ENCODE results near the gene ZNF385B. TPM values are rescaled to one million over a fixed set of nuclear protein-coding genes. Genes with fewer than 3 reads are reported as not detected.

ZNF385B gene
- total RNA-seq, 4 donors from 2014 or later: 0.89 to 3.6 (median 1.8) TPM

GRCh38 chr2:179483131-179483530, 378.3 kb downstream of the ZNF385B start:
- Histone ChIP-seq H3K9me3 (no peaks in the 10 kb centered on the region), H3K4me1 (no peaks in the 10 kb centered on the region), H3K27ac (no peak overlapping the region), H3K4me3 (no peak overlapping the region), H3K36me3 (no peaks in the 10 kb centered on the region), H3K27me3 (no peaks in the 10 kb centered on the region)
- TF ChIP-seq, protein P1, sequence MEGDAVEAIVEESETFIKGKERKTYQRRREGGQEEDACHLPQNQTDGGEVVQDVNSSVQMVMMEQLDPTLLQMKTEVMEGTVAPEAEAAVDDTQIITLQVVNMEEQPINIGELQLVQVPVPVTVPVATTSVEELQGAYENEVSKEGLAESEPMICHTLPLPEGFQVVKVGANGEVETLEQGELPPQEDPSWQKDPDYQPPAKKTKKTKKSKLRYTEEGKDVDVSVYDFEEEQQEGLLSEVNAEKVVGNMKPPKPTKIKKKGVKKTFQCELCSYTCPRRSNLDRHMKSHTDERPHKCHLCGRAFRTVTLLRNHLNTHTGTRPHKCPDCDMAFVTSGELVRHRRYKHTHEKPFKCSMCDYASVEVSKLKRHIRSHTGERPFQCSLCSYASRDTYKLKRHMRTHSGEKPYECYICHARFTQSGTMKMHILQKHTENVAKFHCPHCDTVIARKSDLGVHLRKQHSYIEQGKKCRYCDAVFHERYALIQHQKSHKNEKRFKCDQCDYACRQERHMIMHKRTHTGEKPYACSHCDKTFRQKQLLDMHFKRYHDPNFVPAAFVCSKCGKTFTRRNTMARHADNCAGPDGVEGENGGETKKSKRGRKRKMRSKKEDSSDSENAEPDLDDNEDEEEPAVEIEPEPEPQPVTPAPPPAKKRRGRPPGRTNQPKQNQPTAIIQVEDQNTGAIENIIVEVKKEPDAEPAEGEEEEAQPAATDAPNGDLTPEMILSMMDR (IDR thresholded peaks at IDR 0.05): no peak
- TF ChIP-seq POLR2A (IDR thresholded peaks at IDR 0.05): no peak
- TF ChIP-seq EP300 (IDR thresholded peaks at IDR 0.05): no peak
- no peak for TF ChIP-seq POLR2AphosphoS5 (IDR thresholded peaks at IDR 0.05)
- DNase-seq (ENCODE audit: low spot score in 2 of 2): no peak
- 81% methylated on average over 6 of the region's 6 CpGs for WGBS

DNA sequence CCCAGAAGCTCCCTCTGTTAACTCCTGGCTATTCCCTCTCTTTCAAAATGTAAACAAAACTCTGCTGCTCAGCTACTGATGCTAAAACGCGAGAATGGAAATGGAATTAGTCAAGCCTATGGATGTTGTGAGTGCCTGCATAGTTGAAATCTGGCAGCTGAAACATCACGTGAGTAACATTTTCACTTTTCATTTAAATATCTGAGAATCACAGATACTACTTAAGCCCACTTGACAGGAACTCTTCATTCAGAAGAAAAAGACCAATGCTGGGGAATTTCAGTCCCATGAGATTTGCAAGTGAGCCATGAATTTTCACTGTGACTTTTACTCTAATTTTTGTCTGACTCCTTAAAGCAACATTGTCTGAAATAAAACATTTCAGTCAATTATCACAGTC, 381.5 kb downstream of the ZNF385B start:
- 71% methylated on average over 3 of the region's 3 CpGs for WGBS
- Histone ChIP-seq H3K4me1 (no peaks in the 10 kb centered on the region), H3K9me3 (no peaks in the 10 kb centered on the region), H3K27me3 (no peaks in the 10 kb centered on the region), H3K4me3 (no peak overlapping the region), H3K27ac (no peak overlapping the region), H3K36me3 (no peaks in the 10 kb centered on the region)
- TF ChIP-seq POLR2A (IDR thresholded peaks at IDR 0.05) (no peak), POLR2AphosphoS5 (IDR thresholded peaks at IDR 0.05) (no peak), EP300 (IDR thresholded peaks at IDR 0.05) (no peak)
- DNase-seq (ENCODE audit: low spot score in 2 of 2): no peak

GRCh38 chr2:179478771-179479170, 382.6 kb downstream of the ZNF385B start:
- Histone ChIP-seq H3K36me3 (no peaks in the 10 kb centered on the region), H3K9me3 (no peaks in the 10 kb centered on the region), H3K27ac (no peak overlapping the region), H3K4me1 (no peaks in the 10 kb centered on the region), H3K4me3 (no peak overlapping the region), H3K27me3 (no peaks in the 10 kb centered on the region)
- no peak for TF ChIP-seq EP300 (IDR thresholded peaks at IDR 0.05)
- TF ChIP-seq POLR2AphosphoS5 (IDR thresholded peaks at IDR 0.05): no peak
- no peak for TF ChIP-seq POLR2A (IDR thresholded peaks at IDR 0.05)
- TF ChIP-seq, protein P1 (IDR thresholded peaks at IDR 0.05): no peak
- DNase-seq (ENCODE audit: low spot score in 2 of 2): no peak

DNA sequence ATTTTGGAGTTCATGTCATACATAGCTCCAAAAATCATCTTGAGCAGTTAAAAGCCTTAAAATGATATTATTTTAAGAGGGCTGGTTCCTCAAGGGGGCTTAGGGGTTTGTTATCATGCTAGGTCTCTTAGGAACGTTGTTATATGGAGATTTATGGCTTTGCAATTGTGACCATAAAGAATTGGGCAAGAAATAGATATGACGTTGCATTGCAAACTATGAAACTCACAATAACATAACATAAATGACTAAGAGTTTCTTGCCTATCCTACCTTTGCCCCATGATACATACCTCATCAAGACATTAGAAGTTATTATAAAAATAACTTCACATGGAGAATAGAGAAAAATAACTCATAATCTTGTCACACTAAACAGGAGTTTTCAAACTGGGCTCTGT, 390.4 kb downstream of the ZNF385B start:
- Histone ChIP-seq H3K27ac (no peak overlapping the region), H3K4me1 (no peaks in the 10 kb centered on the region), H3K27me3 (no peaks in the 10 kb centered on the region), H3K4me3 (no peak overlapping the region), H3K9me3 (no peaks in the 10 kb centered on the region), H3K36me3 (no peaks in the 10 kb centered on the region)
- TF ChIP-seq EP300 (IDR thresholded peaks at IDR 0.05): no peak
- TF ChIP-seq, protein P1 (IDR thresholded peaks at IDR 0.05): no peak
- TF ChIP-seq POLR2A (IDR thresholded peaks at IDR 0.05): no peak
- TF ChIP-seq POLR2AphosphoS5 (IDR thresholded peaks at IDR 0.05): no peak
- DNase-seq (ENCODE audit: low spot score in 2 of 2): no peak
- WGBS: 56% methylated on average over 2 of the region's 2 CpGs

DNA sequence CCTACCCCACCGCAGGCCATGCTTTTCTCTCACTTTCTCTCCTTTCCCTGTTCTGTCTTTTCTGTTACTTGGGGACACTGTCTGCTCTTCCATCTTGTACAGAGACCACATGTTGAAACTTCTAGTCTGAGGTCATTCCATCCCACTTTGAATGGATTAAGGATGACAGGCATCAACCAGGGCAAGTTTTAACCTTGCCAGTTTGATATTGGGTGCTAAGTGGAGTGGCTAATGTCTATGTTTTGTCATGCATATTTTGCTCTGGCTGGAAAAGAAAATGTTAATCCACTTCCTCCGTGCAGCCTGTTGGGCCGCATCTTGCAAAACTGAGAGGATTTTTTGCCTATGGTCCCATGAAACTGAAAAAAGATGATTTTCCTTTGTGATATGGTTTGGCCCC, 391.3 kb downstream of the ZNF385B start:
- H3K4me1 ChIP-seq: no peaks in the 10 kb centered on the region
- TF ChIP-seq, protein P1 (IDR thresholded peaks at IDR 0.05): no peak
- TF ChIP-seq POLR2A (IDR thresholded peaks at IDR 0.05) (no peak), POLR2AphosphoS5 (IDR thresholded peaks at IDR 0.05) (no peak), EP300 (IDR thresholded peaks at IDR 0.05) (no peak)

DNA sequence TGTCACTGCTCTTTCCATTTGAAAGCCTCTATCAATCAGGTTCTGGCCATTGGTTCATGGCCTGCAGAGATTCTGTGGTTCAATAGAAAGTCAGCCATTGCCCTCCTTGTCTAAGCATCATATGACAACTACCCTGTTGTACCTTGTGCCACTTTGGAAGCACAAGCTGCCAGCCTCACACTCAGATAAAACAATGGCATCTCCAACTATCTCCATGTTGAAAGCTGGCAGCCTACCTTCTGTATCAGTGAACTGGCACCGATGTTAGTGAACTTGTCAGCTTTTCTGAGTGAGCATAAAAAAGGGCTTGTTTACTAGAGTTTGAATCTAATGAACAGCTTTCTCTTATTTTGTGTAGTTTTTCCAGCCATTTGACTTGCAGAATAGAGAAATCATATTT, 393.5 kb downstream of the ZNF385B start:
- H3K36me3 ChIP-seq: no peaks in the 10 kb centered on the region
- no peaks in the 10 kb centered on the region for H3K27me3 ChIP-seq
- DNase-seq (ENCODE audit: low spot score in 2 of 2): no peak
- no peak overlapping the region for H3K27ac ChIP-seq
- TF ChIP-seq EP300 (IDR thresholded peaks at IDR 0.05) (no peak), POLR2AphosphoS5 (IDR thresholded peaks at IDR 0.05) (no peak), POLR2A (IDR thresholded peaks at IDR 0.05) (no peak)
- TF ChIP-seq, protein P1 (IDR thresholded peaks at IDR 0.05): no peak
- no peak overlapping the region for H3K4me3 ChIP-seq
- H3K4me1 ChIP-seq: no peaks in the 10 kb centered on the region
- WGBS: 59% methylated on average over 1 of the region's 1 CpG
- H3K9me3 ChIP-seq: no peaks in the 10 kb centered on the region

More for the DNA sequence above, 391.3 kb downstream of the ZNF385B start:
- no peak overlapping the region for H3K27ac ChIP-seq
- WGBS: 89% methylated on average over 3 of the region's 3 CpGs
- no peaks in the 10 kb centered on the region for H3K9me3 ChIP-seq
- no peaks in the 10 kb centered on the region for H3K36me3 ChIP-seq
- no peak for DNase-seq (ENCODE audit: low spot score in 2 of 2)
- H3K4me3 ChIP-seq: no peak overlapping the region
- no peaks in the 10 kb centered on the region for H3K27me3 ChIP-seq
